T-helper 17 cell (primary cell): ENCODE data around the gene PHLPP1. TPM values are rescaled to one million over a fixed set of nuclear protein-coding genes. Genes with fewer than 3 reads are reported as not detected.
"Not testable (repeated sequence)": the region's sequence is repeated elsewhere in the genome, so short reads cannot be mapped to it uniquely, and the experiment has no call there.

Experiments
- ATAC-seq: fragments of 150-1000 bp; cut with Tn5 transposase; 2 replicates; pipeline ENCODE4 v1.10.0; 2021; ENCODE audit warnings: mild to moderate bottlenecking, moderate library complexity
- DNase-seq, 3 donors: peaks; one replicate each; pipeline versions ENCODE4 v3.0.0 to v3.0.0-alpha.2; 2020 to 2021
- H3K9me3 ChIP-seq: one replicate; pipeline ENCODE4 v1.7.0; 2013; ENCODE audit warnings: low read length, mild to moderate bottlenecking; ENCODE audit not compliant: control insufficient read depth, poor library complexity, severe bottlenecking
- H3K27ac Mint-ChIP-seq: one replicate; pipeline ENCODE4 v1.8.0; 2022; ENCODE audit warnings: mild to moderate bottlenecking, moderate library complexity, mixed read lengths
- H3K27me3 Mint-ChIP-seq: one replicate; pipeline ENCODE4 v1.8.0; 2022; ENCODE audit warnings: mixed read lengths
- H3K36me3 Mint-ChIP-seq: one replicate; pipeline ENCODE4 v1.8.0; 2022; ENCODE audit warnings: low read depth, mixed read lengths
- H3K4me1 Mint-ChIP-seq: one replicate; pipeline ENCODE4 v1.8.0; 2022; ENCODE audit warnings: mild to moderate bottlenecking, mixed read lengths
- H3K4me3 Mint-ChIP-seq: one replicate; pipeline ENCODE4 v1.8.0; 2022; ENCODE audit warnings: mild to moderate bottlenecking, moderate library complexity, mixed read lengths
- total RNA-seq, 4 donors: library from RNA in 2 of 4; stranded (reverse) in 2 of 4; gene quantifications; one replicate each; pipeline ENCODE4 v1.2.3 and lab custom pipeline; 2022 to 2026

PHLPP1 gene
- total RNA-seq, 2 donors from 2014 or later, result 9.0 to 10.8 TPM

GRCh38 chr18:62739911-62740310 lies 24.6 kb downstream of the PHLPP1 start:
- no peaks in the 10 kb centered on the region for H3K9me3 ChIP-seq
- no peak overlapping the region for H3K27ac Mint-ChIP-seq
- H3K4me1 Mint-ChIP-seq, result peaks cover 6% of the 10 kb centered on the region
- H3K36me3 Mint-ChIP-seq, result no peaks in the 10 kb centered on the region
- H3K4me3 Mint-ChIP-seq, result no peak overlapping the region
- DNase-seq (no peak), ATAC-seq (no peak)
- no peaks in the 10 kb centered on the region for H3K27me3 Mint-ChIP-seq

GRCh38 chr18:62740650-62741049 lies 25.3 kb downstream of the PHLPP1 start:
- ATAC-seq, H3K27me3 Mint-ChIP-seq, H3K36me3 Mint-ChIP-seq, H3K9me3 ChIP-seq, H3K27ac Mint-ChIP-seq, H3K4me1 Mint-ChIP-seq, H3K4me3 Mint-ChIP-seq, DNase-seq: not testable (repeated sequence)

- Mint-ChIP-seq H3K27ac (no peak overlapping the region), H3K4me1 (peaks cover 8% of the 10 kb centered on the region), H3K4me3 (no peak overlapping the region), H3K36me3 (no peaks in the 10 kb centered on the region), H3K27me3 (no peaks in the 10 kb centered on the region)
- H3K9me3 ChIP-seq, result no peaks in the 10 kb centered on the region
- no peak for DNase-seq
- no peak for ATAC-seq
These were observed 25.8 kb downstream of the PHLPP1 start for GRCh38 chr18:62741118-62741566.

- H3K36me3 Mint-ChIP-seq, result no peaks in the 10 kb centered on the region
- no peaks in the 10 kb centered on the region for H3K9me3 ChIP-seq
- peaks cover 8% of the 10 kb centered on the region for H3K4me1 Mint-ChIP-seq
- no peak overlapping the region for H3K27ac Mint-ChIP-seq
- ATAC-seq (no peak), DNase-seq (no peak)
- no peaks in the 10 kb centered on the region for H3K27me3 Mint-ChIP-seq
- no peak overlapping the region for H3K4me3 Mint-ChIP-seq
These were observed 26.2 kb downstream of the PHLPP1 start for GRCh38 chr18:62741584-62741983.

GRCh38 chr18:62744076-62744968 lies 29.0 kb downstream of the PHLPP1 start:
- Mint-ChIP-seq H3K27ac (no peak overlapping the region), H3K36me3 (no peaks in the 10 kb centered on the region)

GRCh38 chr18:62745089-62745751 lies 29.9 kb downstream of the PHLPP1 start:
- no peaks in the 10 kb centered on the region for H3K36me3 Mint-ChIP-seq
- no peaks in the 10 kb centered on the region for H3K9me3 ChIP-seq
- no peak overlapping the region for H3K4me3 Mint-ChIP-seq
- H3K27ac Mint-ChIP-seq, result no peak overlapping the region
- no peak for ATAC-seq
- no peaks in the 10 kb centered on the region for H3K27me3 Mint-ChIP-seq
- no peak for DNase-seq
- peaks cover 4% of the 10 kb centered on the region for H3K4me1 Mint-ChIP-seq

More at GRCh38 chr18:62744076-62744968, 29.0 kb downstream of the PHLPP1 start:
- ATAC-seq (peak; percentile 35), DNase-seq (no peak)
- no peak overlapping the region for H3K4me3 Mint-ChIP-seq
- no peaks in the 10 kb centered on the region for H3K27me3 Mint-ChIP-seq
- H3K4me1 Mint-ChIP-seq, result peaks cover 5% of the 10 kb centered on the region
- no peaks in the 10 kb centered on the region for H3K9me3 ChIP-seq

GRCh38 chr18:62749389-62749788 lies 34.0 kb downstream of the PHLPP1 start:
- Mint-ChIP-seq H3K27me3 (no peaks in the 10 kb centered on the region), H3K36me3 (no peaks in the 10 kb centered on the region), H3K4me3 (no peak overlapping the region), H3K4me1 (peaks cover 16% of the 10 kb centered on the region), H3K27ac (no peak overlapping the region)
- no peak for DNase-seq
- no peaks in the 10 kb centered on the region for H3K9me3 ChIP-seq
- no peak for ATAC-seq

- no peaks in the 10 kb centered on the region for H3K27me3 Mint-ChIP-seq
- no peaks in the 10 kb centered on the region for H3K9me3 ChIP-seq
- H3K36me3 Mint-ChIP-seq, result no peaks in the 10 kb centered on the region
- DNase-seq (no peak), ATAC-seq (no peak)
- H3K4me3 Mint-ChIP-seq, result no peak overlapping the region
- H3K27ac Mint-ChIP-seq, result no peak overlapping the region
- H3K4me1 Mint-ChIP-seq, result peaks cover 13% of the 10 kb centered on the region
These were observed 36.0 kb downstream of the PHLPP1 start for GRCh38 chr18:62751341-62751821.

- H3K27me3 Mint-ChIP-seq, result no peaks in the 10 kb centered on the region
- ATAC-seq, result no peak
- H3K36me3 Mint-ChIP-seq, result no peaks in the 10 kb centered on the region
- H3K9me3 ChIP-seq, result no peaks in the 10 kb centered on the region
- no peak overlapping the region for H3K4me3 Mint-ChIP-seq
- no peak overlapping the region for H3K27ac Mint-ChIP-seq
- no peak for DNase-seq
- peaks cover 13% of the 10 kb centered on the region for H3K4me1 Mint-ChIP-seq
These were observed 36.6 kb downstream of the PHLPP1 start for GRCh38 chr18:62751977-62752376.

GRCh38 chr18:62754026-62754425 lies 38.7 kb downstream of the PHLPP1 start:
- no peak for DNase-seq
- no peak for ATAC-seq
- no peaks in the 10 kb centered on the region for H3K36me3 Mint-ChIP-seq
- H3K27ac Mint-ChIP-seq, result no peak overlapping the region
- peaks cover 18% of the 10 kb centered on the region for H3K4me1 Mint-ChIP-seq
- no peaks in the 10 kb centered on the region for H3K27me3 Mint-ChIP-seq
- H3K9me3 ChIP-seq, result no peaks in the 10 kb centered on the region
- H3K4me3 Mint-ChIP-seq, result no peak overlapping the region

- DNase-seq (no peak), ATAC-seq (no peak)
- no peaks in the 10 kb centered on the region for H3K9me3 ChIP-seq
- H3K36me3 Mint-ChIP-seq, result no peaks in the 10 kb centered on the region
- no peak overlapping the region for H3K27ac Mint-ChIP-seq
- peaks cover 18% of the 10 kb centered on the region for H3K4me1 Mint-ChIP-seq
- H3K4me3 Mint-ChIP-seq, result no peak overlapping the region
- no peaks in the 10 kb centered on the region for H3K27me3 Mint-ChIP-seq
These were observed 40.1 kb downstream of the PHLPP1 start for GRCh38 chr18:62755454-62755853.

- H3K36me3 Mint-ChIP-seq, result no peaks in the 10 kb centered on the region
- H3K4me1 Mint-ChIP-seq, result peaks cover 16% of the 10 kb centered on the region
- no peaks in the 10 kb centered on the region for H3K9me3 ChIP-seq
- H3K4me3 Mint-ChIP-seq, result no peak overlapping the region
- no peaks in the 10 kb centered on the region for H3K27me3 Mint-ChIP-seq
- DNase-seq, result no peak
- no peak for ATAC-seq
- H3K27ac Mint-ChIP-seq, result no peak overlapping the region
These were observed 40.6 kb downstream of the PHLPP1 start for GRCh38 chr18:62755946-62756345.

GRCh38 chr18:62757399-62758010 lies 42.2 kb downstream of the PHLPP1 start:
- Mint-ChIP-seq H3K4me3 (no peak overlapping the region), H3K27me3 (no peaks in the 10 kb centered on the region), H3K27ac (no peak overlapping the region), H3K4me1 (peaks cover 10% of the 10 kb centered on the region), H3K36me3 (no peaks in the 10 kb centered on the region)
- ATAC-seq (no peak), DNase-seq (no peak)
- H3K9me3 ChIP-seq, result no peaks in the 10 kb centered on the region
